Amniotic epithelial cell (primary cell): Measurements from ENCODE around the gene CCNK.

ENCODE experiments used
- DNase-seq: peaks from one replicate; pipeline ENCODE4 v3.0.0-alpha.2; 2010; ENCODE audit warnings: low read depth

The CCNK gene

DNA sequence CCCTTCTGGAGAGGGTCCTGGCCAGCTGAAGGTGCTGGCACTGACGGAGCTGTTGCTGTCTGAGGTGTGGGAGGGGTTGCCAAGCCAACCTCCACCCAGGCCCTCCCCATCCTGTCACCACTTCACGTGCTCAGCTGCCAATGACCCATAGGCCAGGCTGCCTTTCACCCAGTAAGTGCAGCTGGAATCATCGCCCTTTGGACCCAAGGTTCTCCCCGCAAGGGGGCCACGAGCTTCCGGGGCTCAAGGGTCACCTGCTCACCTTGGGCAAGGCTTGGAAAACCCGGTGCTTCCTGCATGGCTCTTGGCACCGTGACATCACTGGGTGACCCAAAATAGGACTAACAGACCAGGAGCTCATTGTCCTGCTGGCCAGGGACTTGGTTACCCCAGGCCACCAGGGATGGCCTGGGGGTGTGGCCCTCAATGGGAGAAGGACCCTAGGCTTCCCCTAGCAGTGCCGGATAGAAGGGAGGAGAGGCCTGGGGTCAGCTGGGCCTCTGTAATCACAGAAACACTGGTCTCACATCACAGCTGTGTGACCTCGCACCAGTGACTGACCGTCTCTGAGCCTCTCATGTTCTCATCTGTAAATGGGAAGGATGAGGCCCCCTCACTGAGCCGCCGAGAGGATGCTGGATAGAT lies 71.5 kb downstream of the CCNK start:
- DNase-seq = no peak

- DNase-seq = no peak
Observed at GRCh38 chr14:99554184-99554583, 73.0 kb downstream of the CCNK start.

GRCh38 chr14:99554757-99555531 lies 73.7 kb downstream of the CCNK start:
- DNase-seq = peak; percentile 70

DNA sequence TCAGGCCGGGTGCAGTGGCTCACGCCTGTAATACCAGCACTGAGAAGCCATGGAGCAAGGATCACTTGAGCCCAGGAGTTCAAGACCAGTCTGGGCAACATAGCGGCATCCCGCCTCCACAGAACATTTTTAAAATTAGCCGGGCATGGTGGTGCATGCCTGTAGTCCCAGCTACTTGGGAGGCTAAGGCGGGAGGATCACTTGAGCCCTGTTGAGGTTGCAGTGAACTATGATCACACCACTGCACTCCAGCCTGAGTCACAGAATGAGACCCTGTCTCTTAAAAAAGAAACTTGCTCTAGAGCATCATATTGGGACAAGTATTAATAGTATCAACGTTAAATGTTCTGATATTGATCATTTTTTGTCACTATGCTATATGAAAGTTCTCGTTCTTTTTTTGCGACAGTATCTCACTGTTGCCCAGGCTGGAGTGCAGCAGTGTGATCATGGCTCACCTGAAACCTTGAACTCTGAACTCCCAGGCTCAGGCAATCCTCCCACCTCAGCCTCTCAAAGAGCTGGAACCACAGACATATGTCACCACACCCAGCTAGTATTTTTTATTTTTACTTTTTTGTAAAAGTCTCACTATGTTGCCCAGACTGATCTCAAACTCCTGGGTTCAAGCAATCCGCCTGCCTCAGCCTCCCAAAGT lies 75.1 kb downstream of the CCNK start:
- DNase-seq = no peak

DNA sequence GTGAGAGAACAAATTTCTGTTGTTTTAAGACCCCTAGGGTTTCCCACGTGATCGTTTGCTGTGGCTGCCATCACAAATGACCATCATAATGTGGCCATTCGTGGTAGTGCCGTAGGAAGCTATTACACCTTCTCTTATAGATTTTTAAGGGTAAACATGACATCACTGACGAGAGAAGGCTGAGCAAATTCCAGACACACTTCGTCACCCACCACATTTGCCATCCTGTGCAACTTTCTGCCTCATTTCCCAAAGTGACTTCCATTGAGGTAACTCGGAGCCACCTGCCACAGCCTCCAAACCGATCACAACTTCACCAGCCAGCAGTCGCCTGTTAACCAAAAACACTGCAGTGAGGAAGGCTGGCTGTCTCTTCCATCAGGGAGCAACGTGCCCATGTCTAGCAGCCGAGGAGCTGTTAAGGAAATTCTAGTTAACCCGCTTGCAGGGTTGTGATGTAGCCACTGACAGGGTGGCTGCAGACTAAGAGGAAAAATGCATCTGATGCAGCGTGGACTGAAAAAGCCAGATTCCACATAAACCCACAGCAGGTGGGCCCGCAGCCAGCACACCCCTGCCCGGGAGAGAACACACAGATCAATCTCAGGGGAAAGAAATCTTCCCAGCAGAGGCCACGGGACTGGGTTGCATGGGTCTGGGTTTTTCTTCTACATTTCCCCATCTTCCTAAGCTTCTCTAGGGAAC lies 78.2 kb downstream of the CCNK start:
- peak; percentile 82 for DNase-seq

- no peak for DNase-seq
Observed at GRCh38 chr14:99560403-99560802, 79.2 kb downstream of the CCNK start.

DNA sequence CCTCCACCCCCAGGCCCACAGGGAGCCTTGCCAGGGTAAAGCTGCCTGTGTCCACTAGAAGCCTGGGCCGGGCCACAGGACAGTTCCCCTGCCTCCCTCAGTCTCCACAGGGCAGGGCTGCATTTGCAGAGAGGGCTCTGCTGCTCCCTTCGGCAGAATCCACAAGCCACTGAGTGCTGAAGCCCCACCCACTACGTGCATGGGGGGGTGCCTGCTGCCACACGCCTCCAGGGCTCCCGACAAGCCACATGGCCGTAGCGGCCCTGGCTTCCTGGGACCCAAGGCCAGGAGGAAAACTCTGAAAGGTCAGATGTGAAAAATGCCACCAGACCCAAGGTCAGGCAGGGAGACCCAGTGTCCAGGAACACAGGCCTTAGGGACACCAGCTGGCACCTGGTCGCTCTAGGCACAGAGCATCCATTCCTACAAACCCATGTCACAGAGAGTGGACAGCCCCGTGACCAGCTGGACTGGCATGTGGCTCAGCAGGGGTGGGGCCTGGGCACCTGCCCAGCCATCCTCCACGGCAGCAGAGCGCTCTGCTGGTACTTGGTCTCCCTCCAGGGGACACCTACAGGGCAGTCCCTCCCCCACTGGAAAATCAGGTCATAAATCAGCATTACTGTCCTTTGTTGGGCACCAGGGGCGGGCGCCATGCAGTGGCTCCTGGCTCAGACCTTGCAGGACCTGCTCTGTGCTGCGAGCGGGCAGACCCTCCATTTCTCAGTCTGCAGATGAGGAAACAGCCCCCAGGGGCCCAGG lies 79.9 kb downstream of the CCNK start:
- no peak for DNase-seq

DNA sequence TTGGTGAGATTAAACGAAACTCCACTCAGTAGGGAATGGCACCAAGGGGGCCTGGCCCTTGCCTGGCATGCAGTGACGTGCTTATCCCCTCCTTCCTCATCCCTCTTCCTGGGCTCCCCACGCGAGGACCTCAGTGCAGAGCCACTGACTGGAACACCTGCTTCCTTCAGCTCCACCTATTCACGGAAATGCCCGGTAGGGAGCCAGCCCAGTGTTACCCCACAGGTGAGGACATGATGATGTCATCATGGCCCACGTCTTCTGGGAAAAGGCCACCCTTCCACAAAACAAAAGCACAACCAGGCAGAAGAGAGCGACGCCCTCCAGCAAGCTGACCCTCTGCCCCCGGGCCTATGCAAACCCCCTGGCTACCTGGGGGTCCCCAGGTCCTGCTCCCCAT lies 80.7 kb downstream of the CCNK start:
- DNase-seq = no peak
